Liver (tissue), 9 donors: ENCODE results near the gene NPAS2. TPM values are rescaled to one million over a fixed set of nuclear protein-coding genes. Genes with fewer than 3 reads are reported as not detected.

ENCODE experiments used
- DNase-seq: peaks from one replicate; pipeline ENCODE4 v3.0.0-alpha.2; 2017; ENCODE audit warnings: low spot score
- H3K27ac ChIP-seq, 2 donors: one replicate each; pipeline ENCODE4 v1.7.0; 2013; ENCODE audit warnings: inconsistent platforms in 2 of 2, low read length in 2 of 2, control low read depth in 1 of 2, low read depth in 1 of 2, mild to moderate bottlenecking in 1 of 2
- H3K27me3 ChIP-seq, 4 donors: one replicate each; pipeline versions ENCODE4 v1.6.1 to v1.7.0; 2013; ENCODE audit warnings: low read length in 3 of 4, inconsistent platforms in 1 of 4, mild to moderate bottlenecking in 1 of 4, moderate library complexity in 1 of 4; ENCODE audit not compliant: control insufficient read depth in 4 of 4, insufficient read depth in 4 of 4
- H3K36me3 ChIP-seq, 4 donors: one replicate each; pipeline versions ENCODE4 v1.6.1 to v1.7.0; 2013; ENCODE audit warnings: low read length in 3 of 4, mild to moderate bottlenecking in 3 of 4, low read depth in 1 of 4, moderate library complexity in 1 of 4; ENCODE audit not compliant: control insufficient read depth in 4 of 4, insufficient read depth in 3 of 4
- H3K4me1 ChIP-seq, 4 donors: one replicate each; pipeline versions ENCODE4 v1.6.1 to v1.7.0; 2013; ENCODE audit warnings: low read length in 3 of 4, mild to moderate bottlenecking in 3 of 4, moderate library complexity in 1 of 4; ENCODE audit not compliant: control insufficient read depth in 4 of 4, insufficient read depth in 4 of 4
- H3K4me3 ChIP-seq, 3 donors: one replicate each; pipeline versions ENCODE4 v1.6.1 to v1.7.0; 2013; ENCODE audit warnings: low read length in 3 of 3, control low read depth in 1 of 3, low read depth in 1 of 3, mild to moderate bottlenecking in 1 of 3
- H3K9ac ChIP-seq, 2 donors: one replicate each; pipeline ENCODE4 v1.7.0; 2013; ENCODE audit warnings: low read length in 2 of 2, mild to moderate bottlenecking in 2 of 2, moderate library complexity in 2 of 2, control low read depth in 1 of 2, low read depth in 1 of 2
- H3K9me3 ChIP-seq, 4 donors: one replicate each; pipeline versions ENCODE4 v1.6.1 to v1.7.0; 2013; ENCODE audit warnings: low read length in 3 of 4; ENCODE audit not compliant: control insufficient read depth in 4 of 4
- EGR1 ChIP-seq, 2 donors: IDR thresholded peaks; 2 replicates each; pipeline ENCODE4 v1.6.1; 2016 to 2018; ENCODE audit warnings: antibody characterized with exemption in 2 of 2, low read depth in 2 of 2
- FOXA1 ChIP-seq: IDR thresholded peaks from 2 replicates; pipeline ENCODE4 v1.6.1; 2016; ENCODE audit warnings: antibody characterized with exemption
- HNF4A ChIP-seq, 2 donors: conservative IDR thresholded peaks; 2 replicates each; pipeline ENCODE4 v1.6.1; 2016; ENCODE audit warnings: antibody characterized with exemption in 2 of 2, mild to moderate bottlenecking in 2 of 2
- HNF4G ChIP-seq: IDR thresholded peaks from 2 replicates; pipeline ENCODE4 v1.6.1; 2016; ENCODE audit warnings: antibody characterized with exemption
- JUND ChIP-seq, 2 donors: IDR thresholded peaks; 2 replicates each; pipeline ENCODE4 v1.6.1; 2016; ENCODE audit warnings: antibody characterized with exemption in 2 of 2
- RAD21 ChIP-seq, 2 donors: IDR thresholded peaks; 2 replicates each; pipeline ENCODE4 v1.6.1; 2016; ENCODE audit warnings: antibody characterized with exemption in 2 of 2, mild to moderate bottlenecking in 2 of 2
- RXRA ChIP-seq, 2 donors: IDR thresholded peaks; 2 replicates each; pipeline ENCODE4 v1.6.1; 2017 to 2018; ENCODE audit warnings: antibody characterized with exemption in 2 of 2, mild to moderate bottlenecking in 1 of 2
- SP1 ChIP-seq: IDR thresholded peaks from 2 replicates; pipeline ENCODE4 v1.6.1; 2018; ENCODE audit warnings: antibody characterized with exemption, mild to moderate bottlenecking
- YY1 ChIP-seq: IDR thresholded peaks from 2 replicates; pipeline ENCODE4 v1.6.1; 2016; ENCODE audit warnings: antibody characterized with exemption, mild to moderate bottlenecking
- WGBS: extraction: QIAGEN DNeasy Blood & Tissue Kit; methylation state at CpG from one replicate; pipeline ENCODE4 v1.1.7; 2013; 5-methylcytosine and 5-hydroxymethylcytosine counted together
- polyA plus RNA-seq, 2 donors: library from polyadenylated mRNA; stranded (reverse) in 1 of 2; unstranded in 1 of 2; fragments of 200-250 nt in 1 of 2; fragments of >200 nt in 1 of 2; fragmentation: Nextera tagmentation in 1 of 2; extraction: Ambion mirVana in 1 of 2; gene quantifications; one replicate each; pipeline versions ENCODE4 v1.2.1 to v1.2.3, GENCODE V29; 2013 to 2015
- total RNA-seq, 2 donors: library from RNA; depleted of rRNA; stranded (reverse); fragments of >200 nt; gene quantifications; one replicate each; pipeline ENCODE4 v1.2.3, GENCODE V29; 2014
- TF ChIP-seq, protein P1 (sequence below): IDR thresholded peaks from 2 replicates; pipeline ENCODE4 v1.6.1; 2016; ENCODE audit warnings: antibody characterized with exemption
- TF ChIP-seq, protein P2 (sequence below): IDR thresholded peaks from 2 replicates; pipeline ENCODE4 v1.6.1; 2016; ENCODE audit warnings: antibody characterized with exemption, mild to moderate bottlenecking
- TF ChIP-seq, protein P3 (sequence below): IDR thresholded peaks from 2 replicates; pipeline ENCODE4 v1.6.1; 2016; ENCODE audit warnings: antibody characterized with exemption
- donor health status: healthy.
- donor health status: healthy.
- donor health status: healthy.
- donor health status: healthy.
- donor health status: healthy.

NPAS2 gene
- total and polyA plus RNA-seq, 4 donors = 0.33 to 24.3 (median 6.6) TPM

DNA sequence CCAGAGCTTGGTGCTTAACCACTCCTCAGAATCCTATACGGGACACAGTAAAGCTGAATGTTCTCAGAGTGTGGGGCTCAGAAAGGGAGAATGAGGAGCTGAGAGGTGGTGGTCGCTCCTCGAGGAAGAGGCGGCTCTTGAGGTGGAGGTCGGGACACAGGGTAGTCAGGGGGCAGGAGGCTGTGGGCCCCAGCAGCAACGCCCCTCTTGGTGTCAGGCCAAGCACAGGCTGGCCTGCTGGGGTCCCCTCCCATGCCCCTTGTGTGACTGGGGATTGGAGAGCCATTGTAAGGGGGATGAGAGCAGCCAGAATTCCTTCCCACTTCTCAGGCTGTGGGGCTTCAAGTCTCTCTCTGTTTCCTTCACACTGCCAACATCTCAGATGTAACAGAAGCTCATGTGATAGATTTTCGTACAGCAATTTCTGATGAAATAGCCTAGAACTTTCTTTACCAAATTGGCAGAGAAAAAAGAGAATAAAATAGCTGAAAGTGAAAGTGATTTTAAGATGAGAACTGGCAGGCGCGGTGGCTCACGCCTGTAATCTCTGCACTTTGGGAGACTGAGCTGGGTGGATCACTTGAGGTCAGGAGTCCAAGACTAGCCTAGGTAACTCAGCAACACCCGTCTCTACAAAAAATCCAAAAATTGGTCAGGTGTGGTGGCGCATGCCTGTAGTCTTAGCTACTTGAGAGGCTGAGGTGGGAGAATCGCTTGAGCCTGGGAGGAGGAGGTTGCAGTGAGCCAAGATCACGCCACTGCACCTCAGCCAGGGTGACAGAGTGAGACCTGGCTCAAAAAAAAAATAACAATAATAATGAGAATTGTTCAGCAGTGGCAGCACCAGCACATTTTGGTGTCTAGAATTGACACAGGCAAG lies 121.1 kb downstream of the NPAS2 start:
- H3K4me1 ChIP-seq = peaks cover 5 to 24% (median 17%) of the 10 kb centered on the region in 4 donors
- 63% methylated on average over 14 of the region's 14 CpGs for WGBS
- H3K9ac ChIP-seq = no peak overlapping the region
- peak; percentile 12 for DNase-seq
- no peaks in the 10 kb centered on the region for H3K9me3 ChIP-seq
- no peaks in the 10 kb centered on the region for H3K27me3 ChIP-seq
- no peak overlapping the region for H3K4me3 ChIP-seq
- peak; percentile 23 to 26 for TF ChIP-seq RAD21 (IDR thresholded peaks at IDR 0.05)
- no peak for TF ChIP-seq YY1
- TF ChIP-seq HNF4A (conservative IDR thresholded peaks at IDR 0.05) = peak; percentile 73 to 81
- TF ChIP-seq, protein P1, sequence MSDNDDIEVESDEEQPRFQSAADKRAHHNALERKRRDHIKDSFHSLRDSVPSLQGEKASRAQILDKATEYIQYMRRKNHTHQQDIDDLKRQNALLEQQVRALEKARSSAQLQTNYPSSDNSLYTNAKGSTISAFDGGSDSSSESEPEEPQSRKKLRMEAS = no peak
- peak; percentile 18 to 70 for TF ChIP-seq RXRA (IDR thresholded peaks at IDR 0.05)
- peak; percentile 26 for TF ChIP-seq SP1
- TF ChIP-seq HNF4G = no peak
- no peak for TF ChIP-seq EGR1 (IDR thresholded peaks at IDR 0.05; ENCODE audit: low read depth in 2 of 2)
- TF ChIP-seq JUND (IDR thresholded peaks at IDR 0.05) = peak in 1 of 2 donors; percentile 31
- no peaks in the 10 kb centered on the region for H3K36me3 ChIP-seq
- peak overlapping the region; percentile 75 to 87 for H3K27ac ChIP-seq

DNA sequence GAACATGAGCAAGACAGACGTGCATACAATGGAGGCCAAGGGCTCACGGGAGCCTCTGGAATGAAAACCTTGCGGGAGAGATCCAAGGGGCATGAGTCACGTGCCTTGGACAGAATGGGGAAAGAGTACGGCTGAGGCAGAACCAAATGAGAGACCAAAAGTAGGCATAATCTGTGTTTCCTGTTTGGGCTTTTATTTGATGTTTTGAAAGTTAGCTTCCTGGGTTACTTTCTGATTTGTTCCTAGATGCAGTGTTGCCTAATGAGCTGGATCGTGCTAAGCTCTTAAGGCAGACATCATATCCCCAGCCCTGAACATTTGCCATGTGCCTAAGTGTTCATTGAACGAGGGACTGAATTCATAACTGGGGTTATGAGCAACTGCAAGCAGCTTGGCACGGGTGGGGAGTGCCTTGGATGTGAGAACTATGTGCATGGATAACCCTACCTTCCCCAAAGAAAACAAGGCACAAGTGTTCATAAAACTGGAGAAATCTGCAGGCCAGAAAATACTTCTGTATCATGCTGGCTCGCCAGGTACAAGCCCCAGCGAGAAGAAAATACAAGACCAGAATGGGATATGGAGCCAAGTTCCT lies 121.8 kb downstream of the NPAS2 start:
- H3K9ac ChIP-seq = no peak overlapping the region
- no peaks in the 10 kb centered on the region for H3K27me3 ChIP-seq
- peaks cover 5 to 24% (median 17%) of the 10 kb centered on the region in 4 donors for H3K4me1 ChIP-seq
- H3K4me3 ChIP-seq = no peak overlapping the region
- DNase-seq = no peak
- H3K9me3 ChIP-seq = no peaks in the 10 kb centered on the region
- WGBS = 89% methylated on average over 10 of the region's 10 CpGs
- H3K27ac ChIP-seq = peak overlapping the region; percentile 75 to 87
- TF ChIP-seq SP1 (no peak), FOXA1 (no peak), RAD21 (IDR thresholded peaks at IDR 0.05) (no peak), YY1 (no peak), RXRA (IDR thresholded peaks at IDR 0.05) (no peak), EGR1 (IDR thresholded peaks at IDR 0.05; ENCODE audit: low read depth in 2 of 2) (no peak)
- TF ChIP-seq, protein P2, sequence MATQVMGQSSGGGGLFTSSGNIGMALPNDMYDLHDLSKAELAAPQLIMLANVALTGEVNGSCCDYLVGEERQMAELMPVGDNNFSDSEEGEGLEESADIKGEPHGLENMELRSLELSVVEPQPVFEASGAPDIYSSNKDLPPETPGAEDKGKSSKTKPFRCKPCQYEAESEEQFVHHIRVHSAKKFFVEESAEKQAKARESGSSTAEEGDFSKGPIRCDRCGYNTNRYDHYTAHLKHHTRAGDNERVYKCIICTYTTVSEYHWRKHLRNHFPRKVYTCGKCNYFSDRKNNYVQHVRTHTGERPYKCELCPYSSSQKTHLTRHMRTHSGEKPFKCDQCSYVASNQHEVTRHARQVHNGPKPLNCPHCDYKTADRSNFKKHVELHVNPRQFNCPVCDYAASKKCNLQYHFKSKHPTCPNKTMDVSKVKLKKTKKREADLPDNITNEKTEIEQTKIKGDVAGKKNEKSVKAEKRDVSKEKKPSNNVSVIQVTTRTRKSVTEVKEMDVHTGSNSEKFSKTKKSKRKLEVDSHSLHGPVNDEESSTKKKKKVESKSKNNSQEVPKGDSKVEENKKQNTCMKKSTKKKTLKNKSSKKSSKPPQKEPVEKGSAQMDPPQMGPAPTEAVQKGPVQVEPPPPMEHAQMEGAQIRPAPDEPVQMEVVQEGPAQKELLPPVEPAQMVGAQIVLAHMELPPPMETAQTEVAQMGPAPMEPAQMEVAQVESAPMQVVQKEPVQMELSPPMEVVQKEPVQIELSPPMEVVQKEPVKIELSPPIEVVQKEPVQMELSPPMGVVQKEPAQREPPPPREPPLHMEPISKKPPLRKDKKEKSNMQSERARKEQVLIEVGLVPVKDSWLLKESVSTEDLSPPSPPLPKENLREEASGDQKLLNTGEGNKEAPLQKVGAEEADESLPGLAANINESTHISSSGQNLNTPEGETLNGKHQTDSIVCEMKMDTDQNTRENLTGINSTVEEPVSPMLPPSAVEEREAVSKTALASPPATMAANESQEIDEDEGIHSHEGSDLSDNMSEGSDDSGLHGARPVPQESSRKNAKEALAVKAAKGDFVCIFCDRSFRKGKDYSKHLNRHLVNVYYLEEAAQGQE = no peak
- TF ChIP-seq, protein P3, sequence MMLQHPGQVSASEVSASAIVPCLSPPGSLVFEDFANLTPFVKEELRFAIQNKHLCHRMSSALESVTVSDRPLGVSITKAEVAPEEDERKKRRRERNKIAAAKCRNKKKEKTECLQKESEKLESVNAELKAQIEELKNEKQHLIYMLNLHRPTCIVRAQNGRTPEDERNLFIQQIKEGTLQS = no peak
- no peaks in the 10 kb centered on the region for H3K36me3 ChIP-seq
